Body of pancreas (tissue), 4 donors: ENCODE measurements around the gene LAG3. TPM values are rescaled to one million over a fixed set of nuclear protein-coding genes. Genes with fewer than 3 reads are reported as not detected.
A peak's percentile ranks its signal among the peaks of the same experiment; 100 is the strongest.

Experiments
- ATAC-seq: fragments of 150-250 bp; one replicate; pipeline ENCODE4 v1.9.1; 2016
- DNase-seq, 4 donors: peaks; one replicate each; pipeline ENCODE4 v3.0.0-alpha.2; 2019
- H3K27ac ChIP-seq, 4 donors: fragments of 200-600 bp; sonication (generic); 1 replicate in 3 of 4; 2 replicates in 1 of 4; pipeline versions ENCODE4 v1.5.1 to v1.6.1; 2016 to 2019; ENCODE audit warnings: mild to moderate bottlenecking in 1 of 4, mixed read lengths in 1 of 4, moderate library complexity in 1 of 4
- H3K27me3 ChIP-seq, 2 donors: fragments of 200-600 bp; sonication (generic); one replicate each; pipeline ENCODE4 v1.6.0; 2016; ENCODE audit warnings: mild to moderate bottlenecking in 1 of 2
- H3K36me3 ChIP-seq, 2 donors: fragments of 200-600 bp; sonication (generic); replicated peaks in 1 of 2; 2 replicates each; pipeline ENCODE4 v1.5.1; 2016; ENCODE audit warnings: low read depth in 2 of 2; ENCODE audit not compliant: insufficient read depth in 1 of 2
- H3K4me1 ChIP-seq: fragments of 200-600 bp; sonication (generic); one replicate; pipeline ENCODE4 v1.6.0; 2016
- H3K4me3 ChIP-seq, 2 donors: fragments of 200-600 bp; sonication (generic); 1 replicate in 1 of 2; 2 replicates in 1 of 2; pipeline ENCODE4 v1.5.1; 2016 to 2019
- H3K9me3 ChIP-seq, 3 donors: fragments of 200-600 bp; sonication (generic); 1 replicate in 2 of 3; 2 replicates in 1 of 3; pipeline ENCODE4 v1.5.1; 2016
- POLR2A ChIP-seq, 3 donors: fragments of 450-650 bp; IDR thresholded peaks; one replicate each; pipeline ENCODE4 v1.6.1; 2016; ENCODE audit warnings: antibody characterized with exemption in 3 of 3, mild to moderate bottlenecking in 2 of 3
- WGBS, 2 donors: methylation state at CpG; one replicate each; pipeline ENCODE4 v1.1.5; 2017; 5-methylcytosine and 5-hydroxymethylcytosine counted together
- intact Hi-C: fragments of 100-400 bp; cut with DNase I; formaldehyde crosslinking; loops from one replicate; pipeline ENCODE4 v1.15.1; 2023
- total RNA-seq, 2 donors: library from RNA; depleted of rRNA; stranded (reverse); fragments of >200 nt; gene quantifications; one replicate each; pipeline ENCODE4 v1.1.0, GENCODE V29; 2016
- TF ChIP-seq, protein P1 (sequence below), 7 experiments: fragments of 450-650 bp in 4 of 7; fragments of 200-600 bp in 3 of 7; sonication (generic) in 3 of 7; IDR thresholded peaks; one replicate each; pipeline ENCODE4 v1.5.1; 2016 to 2019; ENCODE audit warnings: antibody characterized with exemption in 7 of 7

The LAG3 gene
- total RNA-seq, 2 donors from 2014 or later, result not detected

DNA sequence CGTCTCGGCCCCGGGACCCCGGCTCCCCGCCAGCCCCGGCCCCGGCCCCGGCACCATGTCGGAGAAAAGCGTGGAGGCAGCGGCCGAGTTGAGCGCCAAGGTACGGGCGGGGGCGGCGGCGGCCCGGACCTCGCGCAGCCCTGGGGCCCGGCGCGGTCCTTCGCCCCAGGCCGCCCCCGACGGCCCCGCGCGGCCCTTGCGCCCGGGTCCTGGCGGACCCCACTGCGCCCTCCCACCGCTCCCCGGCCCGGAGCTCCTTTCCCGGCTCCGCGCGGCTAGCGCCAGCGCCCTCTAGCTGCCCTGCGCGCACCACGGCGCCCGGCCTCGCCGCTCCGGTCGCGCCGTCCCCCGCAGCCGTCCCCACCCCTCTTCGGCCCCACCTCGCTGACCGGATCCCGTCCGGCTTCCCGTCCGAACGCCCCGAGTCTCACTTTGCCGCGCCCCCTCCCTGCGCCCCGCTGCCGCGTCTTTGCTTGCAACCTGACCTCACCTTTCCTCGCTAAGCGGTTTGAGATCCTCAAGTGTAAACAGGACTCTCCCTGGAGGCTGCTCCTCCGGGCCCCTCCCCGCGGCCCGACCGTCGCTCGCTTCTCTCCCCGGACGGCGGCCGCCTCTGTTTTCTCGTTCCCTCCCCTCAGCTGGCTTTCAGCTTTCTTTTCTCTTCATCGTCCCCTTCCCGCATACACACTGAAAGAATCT lies 5.5 kb upstream of the LAG3 start:
- DNase-seq (peak; percentile 79 to 84 (median 80)), ATAC-seq (peak; percentile 68)
- Histone ChIP-seq H3K9me3 (no peaks in the 10 kb centered on the region), H3K4me3 (peak overlapping the region; percentile 27 to 71), H3K4me1 (peaks cover 48% of the 10 kb centered on the region), H3K36me3 (no peaks in the 10 kb centered on the region), H3K27ac (peak overlapping the region; percentile 78 to 95 (median 84)), H3K27me3 (no peaks in the 10 kb centered on the region)
- intact Hi-C loops, result no loop called here
- peak; percentile 30 to 37 (median 34) for TF ChIP-seq POLR2A (IDR thresholded peaks at IDR 0.05)
- TF ChIP-seq, protein P1, sequence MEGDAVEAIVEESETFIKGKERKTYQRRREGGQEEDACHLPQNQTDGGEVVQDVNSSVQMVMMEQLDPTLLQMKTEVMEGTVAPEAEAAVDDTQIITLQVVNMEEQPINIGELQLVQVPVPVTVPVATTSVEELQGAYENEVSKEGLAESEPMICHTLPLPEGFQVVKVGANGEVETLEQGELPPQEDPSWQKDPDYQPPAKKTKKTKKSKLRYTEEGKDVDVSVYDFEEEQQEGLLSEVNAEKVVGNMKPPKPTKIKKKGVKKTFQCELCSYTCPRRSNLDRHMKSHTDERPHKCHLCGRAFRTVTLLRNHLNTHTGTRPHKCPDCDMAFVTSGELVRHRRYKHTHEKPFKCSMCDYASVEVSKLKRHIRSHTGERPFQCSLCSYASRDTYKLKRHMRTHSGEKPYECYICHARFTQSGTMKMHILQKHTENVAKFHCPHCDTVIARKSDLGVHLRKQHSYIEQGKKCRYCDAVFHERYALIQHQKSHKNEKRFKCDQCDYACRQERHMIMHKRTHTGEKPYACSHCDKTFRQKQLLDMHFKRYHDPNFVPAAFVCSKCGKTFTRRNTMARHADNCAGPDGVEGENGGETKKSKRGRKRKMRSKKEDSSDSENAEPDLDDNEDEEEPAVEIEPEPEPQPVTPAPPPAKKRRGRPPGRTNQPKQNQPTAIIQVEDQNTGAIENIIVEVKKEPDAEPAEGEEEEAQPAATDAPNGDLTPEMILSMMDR (IDR thresholded peaks at IDR 0.05), result peak; percentile 45 to 93 (median 84)
- WGBS, 2 donors, result 0% methylated on average over 16 to 71 of the region's 88 CpGs

DNA sequence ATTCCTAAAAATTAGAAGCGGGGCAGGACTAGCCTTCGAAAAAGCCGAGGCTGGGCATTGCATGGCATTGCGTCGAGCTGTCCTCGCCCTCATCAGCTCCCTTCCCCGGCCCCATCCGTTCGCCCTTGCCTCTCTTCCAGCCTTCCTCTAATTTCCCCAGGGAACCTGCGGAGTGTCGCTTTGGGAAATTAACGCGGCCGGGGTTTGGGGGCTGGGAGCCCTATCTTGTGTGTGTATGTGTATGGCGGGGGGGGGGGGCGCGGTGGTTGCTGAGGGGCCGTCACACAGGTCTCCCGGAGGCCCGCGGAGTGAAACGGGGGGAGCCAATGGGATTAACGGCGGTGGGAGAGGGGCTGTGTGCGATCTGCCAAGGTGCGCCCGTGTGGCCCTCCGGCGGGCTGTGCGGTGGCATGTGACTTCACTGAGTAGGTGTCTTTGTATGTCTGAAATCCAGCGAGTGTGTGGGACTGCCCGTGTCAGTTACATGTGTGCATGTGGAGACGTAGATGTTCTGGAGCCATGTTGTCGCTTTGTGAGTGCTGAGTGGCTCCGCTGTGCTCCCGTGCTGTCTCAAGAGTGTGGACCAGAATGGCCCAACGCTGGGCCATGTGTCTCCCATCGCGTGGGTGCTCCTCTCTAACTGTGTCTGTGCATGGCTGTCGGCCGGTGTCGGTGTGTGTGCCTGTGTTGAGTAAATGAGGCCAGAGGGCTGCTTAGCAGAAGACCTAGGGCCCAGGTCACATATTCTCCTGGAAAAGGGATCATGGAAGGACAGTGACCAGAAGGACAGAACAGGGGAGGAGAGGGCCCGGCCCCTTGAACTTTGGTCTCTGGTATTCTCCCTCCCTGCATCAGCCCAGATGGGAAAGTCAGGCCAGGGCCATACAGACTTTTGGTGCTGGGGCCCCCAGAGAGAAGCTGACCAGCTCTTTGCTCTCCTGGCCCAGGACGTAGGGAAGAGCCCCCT lies 4.7 kb upstream of the LAG3 start:
- Histone ChIP-seq H3K4me3 (peak overlapping the region; percentile 27 to 71), H3K27me3 (no peaks in the 10 kb centered on the region), H3K27ac (peak overlapping the region in 3 of 4 donors; percentile 78 to 95 (median 88)), H3K4me1 (peaks cover 48% of the 10 kb centered on the region), H3K36me3 (no peaks in the 10 kb centered on the region), H3K9me3 (no peaks in the 10 kb centered on the region)
- intact Hi-C loops, result no loop called here
- TF ChIP-seq POLR2A (IDR thresholded peaks at IDR 0.05), result no peak
- TF ChIP-seq, protein P1 (IDR thresholded peaks at IDR 0.05), result no peak
- ATAC-seq (no peak), DNase-seq (peak in 2 of 4 donors; percentile 40)
- 26 to 32% methylated on average over 23 to 43 of the region's 44 CpGs for WGBS, 2 donors

DNA sequence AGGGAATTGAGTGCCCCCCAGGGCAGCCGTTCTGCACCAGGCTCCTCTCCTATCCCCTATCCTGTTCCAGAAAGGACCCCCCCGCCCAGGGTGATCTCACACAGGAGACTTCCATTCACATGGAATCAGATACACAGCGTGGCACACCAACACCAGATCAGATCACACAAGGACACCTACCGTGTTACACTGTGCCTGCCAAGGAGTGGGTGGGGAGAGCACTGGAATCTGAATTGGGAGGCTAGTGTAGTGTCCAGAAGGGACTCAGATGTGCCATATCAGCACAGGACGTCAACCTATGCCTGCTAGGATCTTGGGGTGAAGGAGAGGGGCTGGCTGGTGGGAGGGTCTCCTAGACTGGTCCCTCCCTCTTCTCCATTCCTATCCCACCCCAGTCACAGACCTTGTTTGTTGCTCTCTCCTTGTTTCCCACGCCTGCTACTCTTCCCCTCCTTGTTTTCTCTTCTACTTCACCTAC lies 3.8 kb upstream of the LAG3 start:
- no peak overlapping the region for H3K27ac ChIP-seq
- ATAC-seq, result no peak
- no peaks in the 10 kb centered on the region for H3K9me3 ChIP-seq
- no peaks in the 10 kb centered on the region for H3K36me3 ChIP-seq
- peaks cover 41% of the 10 kb centered on the region for H3K4me1 ChIP-seq
- intact Hi-C loops, result no loop called here
- no peak for DNase-seq
- TF ChIP-seq, protein P1 (IDR thresholded peaks at IDR 0.05), result no peak
- TF ChIP-seq POLR2A (IDR thresholded peaks at IDR 0.05), result no peak
- WGBS, 2 donors, result 57 to 58% methylated on average over 6 of the region's 6 CpGs
- H3K27me3 ChIP-seq, result no peaks in the 10 kb centered on the region
- no peak overlapping the region for H3K4me3 ChIP-seq

DNA sequence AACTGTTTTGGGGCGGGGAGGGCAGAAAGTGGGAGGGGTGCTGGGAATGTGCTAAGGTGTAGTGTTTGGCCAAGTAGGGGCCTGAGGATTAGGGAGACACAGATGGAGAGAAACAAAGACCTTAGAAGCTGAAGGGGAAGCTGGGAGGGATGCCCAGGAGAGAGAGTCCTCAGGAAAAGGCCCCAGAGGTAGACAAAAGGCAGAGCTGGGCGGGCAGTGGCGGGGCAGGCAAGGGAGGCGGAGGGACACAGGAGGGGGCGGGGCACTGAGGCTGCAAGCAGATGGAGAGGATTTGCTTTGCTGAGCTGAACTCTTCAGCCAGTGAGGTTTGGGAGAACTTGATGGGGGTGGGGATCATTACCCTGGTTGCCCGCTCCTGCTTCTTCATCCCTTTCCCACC lies 3.3 kb upstream of the LAG3 start:
- no peak overlapping the region for H3K4me3 ChIP-seq

More for the DNA sequence above, 3.3 kb upstream of the LAG3 start:
- Histone ChIP-seq H3K27ac (no peak overlapping the region), H3K27me3 (no peaks in the 10 kb centered on the region), H3K4me1 (peaks cover 36% of the 10 kb centered on the region), H3K36me3 (no peaks in the 10 kb centered on the region), H3K9me3 (no peaks in the 10 kb centered on the region)
- no peak for TF ChIP-seq POLR2A (IDR thresholded peaks at IDR 0.05)
- TF ChIP-seq, protein P1 (IDR thresholded peaks at IDR 0.05), result no peak
- ATAC-seq (no peak), DNase-seq (peak in 3 of 4 donors; percentile 43 to 52 (median 49))
- intact Hi-C loops, result no loop called here
- 79 to 84% methylated on average over 6 of the region's 6 CpGs for WGBS, 2 donors
